B cell (primary cell): ENCODE measurements around the gene PNLIPRP2. TPM values are rescaled to one million over a fixed set of nuclear protein-coding genes. Genes with fewer than 3 reads are reported as not detected.

ENCODE experiments used
- ATAC-seq: fragments of 200-7000 bp; cut with Tn5 transposase; one replicate; pipeline ENCODE4 v1.10.0; 2021; ENCODE audit warnings: low read depth, mild to moderate bottlenecking, moderate number of reproducible peaks, moderate library complexity
- CTCF ChIA-PET: fragments of 350-600 bp; sonication (Branson Sonifier 250); formaldehyde crosslinking; loops from one replicate; lab custom pipeline; 2021; ENCODE audit warnings: antibody characterized with exemption, inconsistent platforms; lab: Charles Lee
- POLR2A ChIA-PET: fragments of 350-600 bp; sonication (Branson Sonifier 250); formaldehyde crosslinking; loops from one replicate; lab custom pipeline; 2021; ENCODE audit warnings: antibody characterized with exemption; lab: Charles Lee
- DNase-seq: peaks from one replicate; pipeline ENCODE4 v3.0.0; 2013
- H2AFZ ChIP-seq: 2 replicates; pipeline ENCODE4 v1.6.1; 2012; ENCODE audit warnings: mild to moderate bottlenecking, low read depth, low read length; ENCODE audit not compliant: insufficient read depth, poor library complexity, severe bottlenecking
- H3K27ac ChIP-seq, 2 donors: 1 replicate in 1 of 2; 2 replicates in 1 of 2; pipeline ENCODE4 v1.5.1; 2012 to 2013; ENCODE audit warnings: low read length in 2 of 2, mild to moderate bottlenecking in 2 of 2, moderate library complexity in 1 of 2
- H3K27me3 ChIP-seq, 4 experiments: fragments of 200-600 bp in 1 of 4; sonication (generic) in 1 of 4; replicated peaks in 1 of 4; 1 replicate in 2 of 4; 2 replicates in 2 of 4; pipeline versions ENCODE4 v1.6.1 to v1.7.0; 2013 to 2016; ENCODE audit warnings: low read length in 3 of 4, mild to moderate bottlenecking in 2 of 4, mixed read lengths in 1 of 4, moderate library complexity in 1 of 4; ENCODE audit not compliant: insufficient read depth in 4 of 4, control insufficient read depth in 3 of 4; ENCODE audit errors: control extremely low read depth in 1 of 4
- H3K36me3 ChIP-seq, 2 experiments: replicated peaks in 1 of 2; 1 replicate in 1 of 2; 2 replicates in 1 of 2; pipeline versions ENCODE4 v1.6.1 to v1.7.1; 2013; ENCODE audit warnings: low read length in 1 of 2; ENCODE audit not compliant: insufficient read depth in 2 of 2, control insufficient read depth in 1 of 2; ENCODE audit errors: control extremely low read depth in 1 of 2, extremely low read depth in 1 of 2
- H3K4me1 ChIP-seq, 2 donors: fragments of 200-600 bp in 1 of 2; sonication (generic) in 1 of 2; 1 replicate in 1 of 2; 2 replicates in 1 of 2; pipeline versions ENCODE4 v1.5.1 to v1.6.1; 2013 to 2017; ENCODE audit warnings: low read length in 2 of 2; ENCODE audit not compliant: control insufficient read depth in 2 of 2, insufficient read depth in 2 of 2
- H3K4me2 ChIP-seq: replicated peaks from 2 replicates; pipeline ENCODE3; 2012; ENCODE audit warnings: mild to moderate bottlenecking, low read depth, low read length; ENCODE audit not compliant: poor library complexity, severe bottlenecking
- H3K4me3 ChIP-seq, 5 experiments: fragments of 200-600 bp in 1 of 5; sonication (generic) in 1 of 5; 1 replicate in 3 of 5; 2 replicates in 2 of 5; pipeline versions ENCODE4 v1.5.1 to v1.7.0; 2011 to 2016; ENCODE audit warnings: low read length in 4 of 5, mild to moderate bottlenecking in 4 of 5, low read depth in 2 of 5, control low read depth in 1 of 5, moderate library complexity in 1 of 5; ENCODE audit not compliant: insufficient read depth in 1 of 5; ENCODE audit errors: control extremely low read depth in 1 of 5, extremely low read depth in 1 of 5
- H3K79me2 ChIP-seq: fragments of 200-600 bp; sonication (generic); one replicate; pipeline ENCODE4 v1.6.0; 2016; ENCODE audit warnings: low read length; ENCODE audit not compliant: control insufficient read depth, insufficient read depth
- H3K9ac ChIP-seq: fragments of 200-600 bp; sonication (generic); 2 replicates; pipeline ENCODE4 v1.6.1; 2017; ENCODE audit warnings: mild to moderate bottlenecking, low read length, moderate library complexity
- H3K9me3 ChIP-seq, 3 donors: one replicate each; pipeline versions ENCODE4 v1.6.1 to v1.7.1; 2013; ENCODE audit warnings: low read length in 2 of 3; ENCODE audit not compliant: control insufficient read depth in 2 of 3, insufficient read depth in 1 of 3; ENCODE audit errors: control extremely low read depth in 1 of 3
- H4K20me1 ChIP-seq: 2 replicates; pipeline ENCODE4 v1.6.0; 2012; ENCODE audit warnings: mild to moderate bottlenecking, low read length; ENCODE audit not compliant: insufficient read depth, control insufficient read depth, poor library complexity, severe bottlenecking
- H3K27ac Mint-ChIP-seq: one replicate; pipeline ENCODE4 v1.8.0; 2021; ENCODE audit warnings: mixed read lengths
- H3K27me3 Mint-ChIP-seq: one replicate; pipeline ENCODE4 v1.8.0; 2021; ENCODE audit warnings: mixed read lengths
- H3K4me1 Mint-ChIP-seq: one replicate; pipeline ENCODE4 v1.8.0; 2021; ENCODE audit warnings: mixed read lengths
- H3K4me3 Mint-ChIP-seq: one replicate; pipeline ENCODE4 v1.8.0; 2021; ENCODE audit warnings: mixed read lengths
- H3K9me3 Mint-ChIP-seq: one replicate; pipeline ENCODE4 v1.8.0; 2022; ENCODE audit warnings: mixed read lengths; ENCODE audit not compliant: insufficient read depth
- CTCF ChIP-seq: fragments of 200-600 bp; IDR thresholded peaks from one replicate; pipeline ENCODE4 v1.8.0; 2022; ENCODE audit warnings: antibody characterized with exemption, mild to moderate bottlenecking
- EZH2 ChIP-seq: IDR thresholded peaks from 2 replicates; pipeline ENCODE4 v1.6.1; 2012; ENCODE audit warnings: borderline replicate concordance, low read depth, mild to moderate bottlenecking, moderate library complexity, low read length; ENCODE audit not compliant: insufficient read depth, poor library complexity, severe bottlenecking
- WGBS: methylation state at CpG from one replicate; pipeline ENCODE4 v1.1.5; 2013; ENCODE audit warnings: missing lambda C conversion rate; ENCODE audit not compliant: insufficient coverage; 5-methylcytosine and 5-hydroxymethylcytosine counted together
- intact Hi-C: fragments of 100-400 bp; cut with micrococcal nuclease; formaldehyde crosslinking; loops from one replicate; pipeline ENCODE4 v1.10.0; 2022
- polyA plus RNA-seq: library from polyadenylated mRNA; depleted of rRNA; stranded (reverse); fragments of >200 nt; gene quantifications from 2 replicates; pipeline ENCODE4 v1.2.3, GENCODE V29; 2012
- total RNA-seq, 2 donors: library from RNA; stranded (reverse); fragments of 120-200 nt in 1 of 2; gene quantifications; 1 replicate in 1 of 2; 2 replicates in 1 of 2; pipeline versions ENCODE4 v1.2.3 to v1.2.4, GENCODE V29; 2013 to 2022

Gene PNLIPRP2
- total and polyA plus RNA-seq, 2 donors (not counting 1 experiment from before 2014, with no cell fraction given): not detected

GRCh38 chr10:116636385-116636784 lies 15.6 kb downstream of the PNLIPRP2 start:
- H3K9me3 Mint-ChIP-seq: peaks cover 2% of the 10 kb centered on the region
- Histone ChIP-seq H3K4me3 (no peak overlapping the region), H3K27me3 (no peaks in the 10 kb centered on the region), H3K4me2 (no peak overlapping the region), H3K36me3 (no peaks in the 10 kb centered on the region), H3K9ac (no peak overlapping the region), H4K20me1 (no peaks in the 10 kb centered on the region), H3K4me1 (no peaks in the 10 kb centered on the region), H3K27ac (no peak overlapping the region), H3K9me3 (peaks cover 0 to 6% (median 0%) of the 10 kb centered on the region in 3 donors), H2AFZ (no peak overlapping the region), H3K79me2 (no peaks in the 10 kb centered on the region)
- DNase-seq: no peak
- H3K27ac Mint-ChIP-seq: no peak overlapping the region
- no peaks in the 10 kb centered on the region for H3K27me3 Mint-ChIP-seq
- POLR2A ChIA-PET: no interaction called here
- no peak for ATAC-seq
- no peak overlapping the region for H3K4me3 Mint-ChIP-seq
- intact Hi-C loops: no loop called here
- H3K4me1 Mint-ChIP-seq: no peaks in the 10 kb centered on the region
- no peak for TF ChIP-seq EZH2
- TF ChIP-seq CTCF: no peak
- CTCF ChIA-PET: no interaction called here

- POLR2A ChIA-PET: no interaction called here
- H3K4me2 ChIP-seq: no peak overlapping the region
- no peaks in the 10 kb centered on the region for H4K20me1 ChIP-seq
- no peaks in the 10 kb centered on the region for H3K27me3 Mint-ChIP-seq
- H3K27ac ChIP-seq: no peak overlapping the region
- H3K4me3 Mint-ChIP-seq: no peak overlapping the region
- H3K9me3 Mint-ChIP-seq: peaks cover 2% of the 10 kb centered on the region
- ATAC-seq (no peak), DNase-seq (no peak)
- H2AFZ ChIP-seq: no peak overlapping the region
- CTCF ChIA-PET: no interaction called here
- H3K79me2 ChIP-seq: no peaks in the 10 kb centered on the region
- no peak overlapping the region for H3K9ac ChIP-seq
- H3K27ac Mint-ChIP-seq: no peak overlapping the region
- no CpG with 5 or more reads among the region's 2 CpGs for WGBS
- H3K27me3 ChIP-seq: no peaks in the 10 kb centered on the region
- H3K9me3 ChIP-seq: peaks cover 0 to 6% (median 0%) of the 10 kb centered on the region in 3 donors
- no peaks in the 10 kb centered on the region for H3K4me1 ChIP-seq
- no peak for TF ChIP-seq CTCF
- TF ChIP-seq EZH2: no peak
- H3K4me3 ChIP-seq: no peak overlapping the region
- intact Hi-C loops: no loop called here
- no peaks in the 10 kb centered on the region for H3K36me3 ChIP-seq
- no peaks in the 10 kb centered on the region for H3K4me1 Mint-ChIP-seq
These were observed 16.2 kb downstream of the PNLIPRP2 start for GRCh38 chr10:116636976-116637375.
